Stomach (tissue), 9 donors: Measurements from ENCODE around the gene RNPEPL1. TPM values are rescaled to one million over a fixed set of nuclear protein-coding genes. Genes with fewer than 3 reads are reported as not detected.

Experiments used
- DNase-seq, 2 donors: peaks; one replicate each; pipeline versions ENCODE4 v3.0.0 to v3.0.0-alpha.2; 2013 to 2019
- H3K27ac ChIP-seq, 5 donors: fragments of 200-600 bp in 4 of 5; sonication (generic) in 4 of 5; one replicate each; pipeline ENCODE4 v1.5.1; 2013 to 2019; ENCODE audit warnings: mild to moderate bottlenecking in 1 of 5, moderate library complexity in 1 of 5
- H3K27me3 ChIP-seq, 3 donors: fragments of 200-600 bp; sonication (generic); one replicate each; pipeline ENCODE4 v1.5.1; 2017 to 2019; ENCODE audit warnings: mixed run types in 1 of 3
- H3K36me3 ChIP-seq, 4 donors: fragments of 200-600 bp; sonication (generic); 1 replicate in 3 of 4; 2 replicates in 1 of 4; pipeline ENCODE4 v1.5.1; 2016 to 2019
- H3K4me1 ChIP-seq, 4 donors: fragments of 200-600 bp; sonication (generic); one replicate each; pipeline ENCODE4 v1.5.1; 2016 to 2019
- H3K4me3 ChIP-seq, 4 donors: fragments of 200-600 bp; sonication (generic) in 3 of 4; one replicate each; pipeline ENCODE4 v1.5.1; 2016 to 2019; ENCODE audit warnings: mild to moderate bottlenecking in 1 of 4
- H3K9me3 ChIP-seq, 4 donors: fragments of 200-600 bp; sonication (generic); one replicate each; pipeline ENCODE4 v1.5.1; 2016 to 2019
- EP300 ChIP-seq: sonication (generic); formaldehyde crosslinking; IDR thresholded peaks from one replicate; pipeline ENCODE4 v1.6.1; 2017; ENCODE audit warnings: antibody characterized with exemption
- POLR2A ChIP-seq, 4 donors: fragments of 450-650 bp; IDR thresholded peaks; one replicate each; pipeline ENCODE4 v1.6.1; 2016; ENCODE audit warnings: antibody characterized with exemption in 4 of 4, control low read depth in 2 of 4, mild to moderate bottlenecking in 1 of 4, moderate library complexity in 1 of 4
- POLR2AphosphoS5 ChIP-seq, 3 donors: sonication (generic); formaldehyde crosslinking; IDR thresholded peaks; one replicate each; pipeline ENCODE4 v1.6.1; 2016; ENCODE audit warnings: antibody characterized with exemption in 3 of 3
- WGBS, 5 donors: extraction: QIAGEN DNeasy Blood & Tissue Kit in 3 of 5; methylation state at CpG; one replicate each; pipeline versions ENCODE4 v1.1.5 to v1.1.7; 2013 to 2018; 5-methylcytosine and 5-hydroxymethylcytosine counted together
- intact Hi-C: fragments of 100-400 bp; cut with DNase I; formaldehyde crosslinking; loops from one replicate; pipeline ENCODE4 v1.15.1; 2023; ENCODE audit warnings: low total_unique reads
- polyA plus RNA-seq, 3 donors: library from polyadenylated mRNA; stranded (reverse); fragments of 200-250 nt; gene quantifications; one replicate each; pipeline ENCODE4 v1.2.3, GENCODE V29; 2013
- total RNA-seq, 5 donors: library from RNA; depleted of rRNA; stranded (reverse); fragments of >200 nt; gene quantifications; one replicate each; pipeline versions ENCODE4 v1.1.0 to v1.2.3, GENCODE V29; 2014 to 2016
- TF ChIP-seq, protein P1 (sequence below), 7 experiments: fragments of 450-650 bp in 4 of 7; fragments of 200-600 bp in 3 of 7; sonication (generic) in 3 of 7; IDR thresholded peaks; one replicate each; pipeline ENCODE4 v1.5.1; 2016 to 2019; ENCODE audit warnings: antibody characterized with exemption in 7 of 7, control low read depth in 2 of 7, mild to moderate bottlenecking in 1 of 7
- donor health status: healthy with polysubstance abuse.
- donor health status: Bipolar disorder and iron deficiency.
- donor health status: healthy.

The RNPEPL1 gene
- total and polyA plus RNA-seq, 8 donors: 32.7 to 196 (median 124) TPM

GRCh38 chr2:240611601-240612210, 43.4 kb downstream of the RNPEPL1 start:
- Histone ChIP-seq H3K36me3 (peaks cover 0 to 18% (median 2%) of the 10 kb centered on the region in 4 donors), H3K4me3 (no peak overlapping the region), H3K4me1 (peaks cover 0 to 22% (median 5%) of the 10 kb centered on the region in 4 donors), H3K9me3 (no peaks in the 10 kb centered on the region), H3K27me3 (no peaks in the 10 kb centered on the region), H3K27ac (no peak overlapping the region)
- WGBS, 5 donors: 85 to 89% (median 86%) methylated on average over 10 of the region's 10 CpGs
- intact Hi-C loops: no loop called here
- TF ChIP-seq POLR2AphosphoS5 (IDR thresholded peaks at IDR 0.05): no peak
- TF ChIP-seq, protein P1, sequence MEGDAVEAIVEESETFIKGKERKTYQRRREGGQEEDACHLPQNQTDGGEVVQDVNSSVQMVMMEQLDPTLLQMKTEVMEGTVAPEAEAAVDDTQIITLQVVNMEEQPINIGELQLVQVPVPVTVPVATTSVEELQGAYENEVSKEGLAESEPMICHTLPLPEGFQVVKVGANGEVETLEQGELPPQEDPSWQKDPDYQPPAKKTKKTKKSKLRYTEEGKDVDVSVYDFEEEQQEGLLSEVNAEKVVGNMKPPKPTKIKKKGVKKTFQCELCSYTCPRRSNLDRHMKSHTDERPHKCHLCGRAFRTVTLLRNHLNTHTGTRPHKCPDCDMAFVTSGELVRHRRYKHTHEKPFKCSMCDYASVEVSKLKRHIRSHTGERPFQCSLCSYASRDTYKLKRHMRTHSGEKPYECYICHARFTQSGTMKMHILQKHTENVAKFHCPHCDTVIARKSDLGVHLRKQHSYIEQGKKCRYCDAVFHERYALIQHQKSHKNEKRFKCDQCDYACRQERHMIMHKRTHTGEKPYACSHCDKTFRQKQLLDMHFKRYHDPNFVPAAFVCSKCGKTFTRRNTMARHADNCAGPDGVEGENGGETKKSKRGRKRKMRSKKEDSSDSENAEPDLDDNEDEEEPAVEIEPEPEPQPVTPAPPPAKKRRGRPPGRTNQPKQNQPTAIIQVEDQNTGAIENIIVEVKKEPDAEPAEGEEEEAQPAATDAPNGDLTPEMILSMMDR (IDR thresholded peaks at IDR 0.05): no peak
- no peak for DNase-seq

GRCh38 chr2:240613781-240614180, 45.5 kb downstream of the RNPEPL1 start:
- Histone ChIP-seq H3K4me3 (no peak overlapping the region), H3K27me3 (no peaks in the 10 kb centered on the region), H3K36me3 (peaks cover 0 to 26% (median 13%) of the 10 kb centered on the region in 4 donors), H3K27ac (no peak overlapping the region), H3K4me1 (peaks cover 0 to 22% (median 5%) of the 10 kb centered on the region in 4 donors), H3K9me3 (peaks cover 0 to 5% (median 0%) of the 10 kb centered on the region in 4 donors)
- 95 to 99% (median 97%) methylated on average over 4 of the region's 4 CpGs for WGBS, 5 donors
- TF ChIP-seq, protein P1 (IDR thresholded peaks at IDR 0.05): no peak
- TF ChIP-seq POLR2AphosphoS5 (IDR thresholded peaks at IDR 0.05) (no peak), POLR2A (IDR thresholded peaks at IDR 0.05) (no peak), EP300 (no peak)
- DNase-seq: no peak
- intact Hi-C loops: no loop called here

- Histone ChIP-seq H3K27me3 (no peaks in the 10 kb centered on the region), H3K9me3 (peaks cover 0 to 5% (median 0%) of the 10 kb centered on the region in 4 donors), H3K36me3 (peaks cover 0 to 32% (median 18%) of the 10 kb centered on the region in 4 donors), H3K4me3 (no peak overlapping the region), H3K4me1 (peaks cover 0 to 22% (median 5%) of the 10 kb centered on the region in 4 donors), H3K27ac (no peak overlapping the region)
- DNase-seq: no peak
- TF ChIP-seq POLR2A (IDR thresholded peaks at IDR 0.05) (no peak), POLR2AphosphoS5 (IDR thresholded peaks at IDR 0.05) (no peak), EP300 (no peak)
- TF ChIP-seq, protein P1 (IDR thresholded peaks at IDR 0.05): no peak
- WGBS, 5 donors: 97 to 99% (median 97%) methylated on average over 9 of the region's 9 CpGs
- intact Hi-C loops: no loop called here
These were observed 46.1 kb downstream of the RNPEPL1 start for GRCh38 chr2:240614391-240614790.

GRCh38 chr2:240615396-240615795, 47.1 kb downstream of the RNPEPL1 start:
- H3K27ac ChIP-seq: no peak overlapping the region
- no peaks in the 10 kb centered on the region for H3K27me3 ChIP-seq
- intact Hi-C loops: no loop called here
- peaks cover 0 to 5% (median 0%) of the 10 kb centered on the region in 4 donors for H3K9me3 ChIP-seq
- WGBS, 5 donors: 70 to 86% (median 72%) methylated on average over 2 of the region's 2 CpGs
- no peak for DNase-seq
- TF ChIP-seq POLR2A (IDR thresholded peaks at IDR 0.05) (no peak), POLR2AphosphoS5 (IDR thresholded peaks at IDR 0.05) (no peak), EP300 (no peak)
- TF ChIP-seq, protein P1 (IDR thresholded peaks at IDR 0.05): no peak
- H3K4me1 ChIP-seq: peaks cover 0 to 26% (median 5%) of the 10 kb centered on the region in 4 donors
- H3K4me3 ChIP-seq: no peak overlapping the region
- peaks cover 0 to 42% (median 22%) of the 10 kb centered on the region in 4 donors for H3K36me3 ChIP-seq
